Nephron progenitor cell (in vitro differentiated cells): ENCODE data around the gene SAFB.

Experiments
- DNase-seq: peaks from one replicate; pipeline ENCODE4 v3.0.0; 2021
- H3K27ac Mint-ChIP-seq: 2 replicates; pipeline ENCODE4 v1.8.0; 2021; ENCODE audit warnings: mild to moderate bottlenecking, moderate library complexity, mixed read lengths
- H3K27me3 Mint-ChIP-seq: 2 replicates; pipeline ENCODE4 v1.8.0; 2021; ENCODE audit warnings: mild to moderate bottlenecking, low read depth, mixed read lengths; ENCODE audit not compliant: poor library complexity
- H3K36me3 Mint-ChIP-seq: 2 replicates; pipeline ENCODE4 v1.8.0; 2021; ENCODE audit warnings: low read depth, mixed read lengths
- H3K4me1 Mint-ChIP-seq: 2 replicates; pipeline ENCODE4 v1.8.0; 2021; ENCODE audit warnings: mixed read lengths
- H3K4me3 Mint-ChIP-seq: 2 replicates; pipeline ENCODE4 v1.8.0; 2021; ENCODE audit warnings: mild to moderate bottlenecking, moderate library complexity, mixed read lengths
- H3K9me3 Mint-ChIP-seq: 2 replicates; pipeline ENCODE4 v1.8.0; 2021; ENCODE audit warnings: mild to moderate bottlenecking, moderate library complexity, mixed read lengths
- TF ChIP-seq, protein P1 (sequence below): fragments of 200-600 bp; sonication (generic); IDR thresholded peaks from 2 replicates; pipeline ENCODE4 v1.5.0; 2021; ENCODE audit warnings: antibody characterized with exemption

Gene SAFB

DNA sequence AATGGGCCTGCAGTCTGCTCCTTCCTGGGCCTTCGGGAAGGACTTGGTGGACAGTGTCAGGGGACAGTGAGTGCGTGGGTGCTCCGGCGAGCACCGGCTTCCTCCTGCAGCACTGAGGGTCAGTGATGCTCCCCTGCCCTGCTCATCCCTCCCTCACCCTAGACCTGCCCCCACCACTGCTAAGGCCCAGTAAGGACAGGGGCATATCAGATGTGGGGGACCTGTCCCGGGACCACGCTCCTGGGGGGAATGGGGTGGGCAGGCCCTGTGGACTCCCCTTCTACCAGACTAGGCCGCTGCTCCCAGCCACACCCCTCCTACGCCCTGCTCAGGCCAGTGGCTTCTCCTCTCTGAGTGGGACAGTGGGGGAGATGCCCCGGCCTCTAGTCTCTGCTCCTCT is 54.3 kb downstream of the SAFB start:
- Mint-ChIP-seq H3K4me3 (no peak overlapping the region), H3K4me1 (peaks cover 25% of the 10 kb centered on the region), H3K27me3 (no peaks in the 10 kb centered on the region), H3K27ac (no peak overlapping the region), H3K36me3 (peaks cover 14% of the 10 kb centered on the region), H3K9me3 (no peaks in the 10 kb centered on the region)
- TF ChIP-seq, protein P1, sequence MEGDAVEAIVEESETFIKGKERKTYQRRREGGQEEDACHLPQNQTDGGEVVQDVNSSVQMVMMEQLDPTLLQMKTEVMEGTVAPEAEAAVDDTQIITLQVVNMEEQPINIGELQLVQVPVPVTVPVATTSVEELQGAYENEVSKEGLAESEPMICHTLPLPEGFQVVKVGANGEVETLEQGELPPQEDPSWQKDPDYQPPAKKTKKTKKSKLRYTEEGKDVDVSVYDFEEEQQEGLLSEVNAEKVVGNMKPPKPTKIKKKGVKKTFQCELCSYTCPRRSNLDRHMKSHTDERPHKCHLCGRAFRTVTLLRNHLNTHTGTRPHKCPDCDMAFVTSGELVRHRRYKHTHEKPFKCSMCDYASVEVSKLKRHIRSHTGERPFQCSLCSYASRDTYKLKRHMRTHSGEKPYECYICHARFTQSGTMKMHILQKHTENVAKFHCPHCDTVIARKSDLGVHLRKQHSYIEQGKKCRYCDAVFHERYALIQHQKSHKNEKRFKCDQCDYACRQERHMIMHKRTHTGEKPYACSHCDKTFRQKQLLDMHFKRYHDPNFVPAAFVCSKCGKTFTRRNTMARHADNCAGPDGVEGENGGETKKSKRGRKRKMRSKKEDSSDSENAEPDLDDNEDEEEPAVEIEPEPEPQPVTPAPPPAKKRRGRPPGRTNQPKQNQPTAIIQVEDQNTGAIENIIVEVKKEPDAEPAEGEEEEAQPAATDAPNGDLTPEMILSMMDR: no peak
- no peak for DNase-seq

DNA sequence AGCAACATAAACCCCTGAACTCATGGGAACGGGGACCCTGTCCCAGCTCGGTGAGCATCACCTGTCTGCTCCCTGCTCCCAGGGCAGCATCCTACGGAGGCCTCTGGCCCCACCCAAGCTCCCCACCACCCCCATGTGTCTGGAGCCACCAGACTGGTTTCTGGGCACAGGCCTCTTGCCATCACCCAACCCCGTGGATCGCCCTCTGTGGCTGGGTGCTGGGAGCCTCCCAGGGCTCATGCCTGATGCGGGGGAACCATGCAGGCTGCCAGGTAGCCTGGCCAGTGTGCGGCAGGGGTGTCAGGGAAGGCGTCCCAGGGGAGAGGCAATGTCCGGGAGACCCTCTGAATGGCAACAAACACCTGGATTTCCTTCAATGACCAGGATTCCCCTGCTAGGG is 54.7 kb downstream of the SAFB start:
- H3K4me3 Mint-ChIP-seq: no peak overlapping the region
- H3K36me3 Mint-ChIP-seq: peaks cover 14% of the 10 kb centered on the region
- TF ChIP-seq, protein P1: no peak
- H3K27ac Mint-ChIP-seq: no peak overlapping the region
- no peaks in the 10 kb centered on the region for H3K27me3 Mint-ChIP-seq
- H3K9me3 Mint-ChIP-seq: no peaks in the 10 kb centered on the region
- DNase-seq: no peak
- H3K4me1 Mint-ChIP-seq: peaks cover 29% of the 10 kb centered on the region

DNA sequence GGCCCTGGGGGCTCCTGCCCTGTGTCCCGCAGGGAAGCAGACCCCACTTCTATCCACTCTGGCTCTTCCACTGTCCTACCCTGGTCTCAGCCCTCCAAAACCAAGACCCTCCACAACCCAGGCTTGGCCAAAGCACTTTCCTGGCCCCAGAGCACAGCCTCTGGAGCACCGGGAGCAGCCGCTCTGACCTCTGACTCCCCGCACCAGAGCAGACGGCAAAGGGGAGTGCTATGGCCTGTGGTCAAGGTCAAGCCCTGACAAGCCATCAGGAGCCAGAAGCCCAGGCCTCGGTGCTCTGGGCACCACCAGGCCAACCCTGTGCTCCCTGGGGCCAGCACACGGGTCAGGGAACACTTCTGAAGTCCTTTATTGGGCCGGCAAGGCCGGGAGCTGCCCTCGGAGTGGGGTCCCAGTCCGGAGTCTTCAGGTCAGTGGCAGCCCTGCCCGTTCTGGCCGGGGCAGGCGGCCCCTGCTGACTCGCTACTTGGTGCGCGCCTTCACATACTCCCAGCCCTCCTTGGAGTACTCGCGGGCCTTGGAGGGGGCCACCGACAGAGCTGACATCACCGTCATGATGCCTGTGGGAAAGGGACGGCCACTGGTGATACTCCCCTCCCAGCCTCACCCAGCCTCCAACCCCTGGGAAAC is 55.3 kb downstream of the SAFB start:
- DNase-seq: no peak
- TF ChIP-seq, protein P1: no peak
- Mint-ChIP-seq H3K4me3 (no peak overlapping the region), H3K27me3 (peaks cover 2% of the 10 kb centered on the region), H3K9me3 (no peaks in the 10 kb centered on the region), H3K36me3 (peaks cover 8% of the 10 kb centered on the region), H3K4me1 (peaks cover 31% of the 10 kb centered on the region), H3K27ac (no peak overlapping the region)

DNA sequence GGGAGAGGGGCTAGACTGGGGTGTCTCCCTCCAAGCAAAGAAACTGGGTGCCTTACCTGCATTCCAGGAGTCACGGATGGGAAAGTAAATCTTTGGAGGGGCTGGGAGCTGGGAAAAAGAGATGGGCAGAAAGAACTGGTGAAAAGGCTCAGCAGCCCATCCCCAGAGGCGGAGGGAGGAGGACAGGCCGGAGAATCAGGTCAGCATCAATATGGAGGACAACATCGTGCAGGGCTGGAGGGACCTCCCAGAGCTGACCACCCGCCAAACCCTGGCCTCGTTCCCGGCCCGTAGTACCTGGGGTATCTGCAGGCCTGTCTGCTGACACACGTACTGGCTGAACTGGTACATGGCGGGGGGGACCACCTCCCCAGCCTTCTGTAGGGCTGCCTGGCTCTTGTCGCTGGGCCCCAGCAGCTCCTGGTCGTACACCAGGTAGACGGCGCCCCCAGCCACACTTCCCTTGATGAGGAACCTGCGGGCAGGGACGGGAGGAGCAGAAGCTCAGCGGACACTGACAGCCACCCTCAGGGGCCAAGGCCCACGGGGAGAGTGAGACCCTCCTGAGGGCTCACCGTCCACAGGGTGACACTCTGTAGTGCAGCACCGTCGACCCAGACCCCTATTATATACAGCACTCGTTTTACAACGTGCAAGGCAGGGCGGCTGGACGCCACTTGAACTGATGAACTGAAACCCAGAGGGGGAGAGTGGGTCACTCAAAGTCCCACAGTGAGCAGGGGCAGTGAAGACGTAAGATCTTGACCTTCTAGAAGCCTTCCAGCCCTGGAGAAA is 56.6 kb downstream of the SAFB start:
- DNase-seq: no peak
- Mint-ChIP-seq H3K9me3 (no peaks in the 10 kb centered on the region), H3K36me3 (no peaks in the 10 kb centered on the region), H3K4me3 (peak overlapping the region; percentile 91), H3K27ac (no peak overlapping the region), H3K4me1 (peaks cover 33% of the 10 kb centered on the region), H3K27me3 (peaks cover 4% of the 10 kb centered on the region)
- TF ChIP-seq, protein P1: no peak

DNA sequence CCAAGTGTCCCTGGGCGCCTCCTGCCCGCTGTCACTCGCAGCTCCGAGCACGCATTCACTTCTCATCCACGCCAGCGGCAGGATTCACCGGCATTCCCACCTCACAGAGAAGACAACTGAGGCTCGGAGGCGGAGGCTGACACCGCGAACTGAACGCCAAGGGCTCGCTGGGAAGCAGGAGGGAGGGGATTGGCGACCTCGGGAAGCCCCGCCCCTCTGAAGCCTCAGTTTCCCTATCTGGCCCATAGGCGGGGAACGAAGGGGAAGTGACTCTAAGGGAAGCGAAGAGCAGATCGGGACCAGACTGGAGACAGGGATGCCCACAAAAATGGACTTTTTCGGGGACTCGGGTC is 57.2 kb downstream of the SAFB start:
- H3K27me3 Mint-ChIP-seq: peaks cover 4% of the 10 kb centered on the region
- H3K4me1 Mint-ChIP-seq: peaks cover 33% of the 10 kb centered on the region
- no peaks in the 10 kb centered on the region for H3K9me3 Mint-ChIP-seq
- no peaks in the 10 kb centered on the region for H3K36me3 Mint-ChIP-seq
- no peak overlapping the region for H3K27ac Mint-ChIP-seq
- TF ChIP-seq, protein P1: no peak
- H3K4me3 Mint-ChIP-seq: peak overlapping the region; percentile 91
- DNase-seq: peak; percentile 36
